B cell (primary cell): ENCODE measurements around the gene ADH1C. TPM values are rescaled to one million over a fixed set of nuclear protein-coding genes. Genes with fewer than 3 reads are reported as not detected.

Experiments
- ATAC-seq: fragments of 200-7000 bp; cut with Tn5 transposase; one replicate; pipeline ENCODE4 v1.10.0; 2021; ENCODE audit warnings: low read depth, mild to moderate bottlenecking, moderate number of reproducible peaks, moderate library complexity
- CTCF ChIA-PET: fragments of 350-600 bp; sonication (Branson Sonifier 250); formaldehyde crosslinking; loops from one replicate; lab custom pipeline; 2021; ENCODE audit warnings: antibody characterized with exemption, inconsistent platforms; lab: Charles Lee
- POLR2A ChIA-PET: fragments of 350-600 bp; sonication (Branson Sonifier 250); formaldehyde crosslinking; loops from one replicate; lab custom pipeline; 2021; ENCODE audit warnings: antibody characterized with exemption; lab: Charles Lee
- DNase-seq: peaks from one replicate; pipeline ENCODE4 v3.0.0; 2013
- H2AFZ ChIP-seq: 2 replicates; pipeline ENCODE4 v1.6.1; 2012; ENCODE audit warnings: mild to moderate bottlenecking, low read depth, low read length; ENCODE audit not compliant: insufficient read depth, poor library complexity, severe bottlenecking
- H3K27ac ChIP-seq, 2 donors: 1 replicate in 1 of 2; 2 replicates in 1 of 2; pipeline ENCODE4 v1.5.1; 2012 to 2013; ENCODE audit warnings: low read length in 2 of 2, mild to moderate bottlenecking in 2 of 2, moderate library complexity in 1 of 2
- H3K27me3 ChIP-seq, 4 experiments: fragments of 200-600 bp in 1 of 4; sonication (generic) in 1 of 4; replicated peaks in 1 of 4; 1 replicate in 2 of 4; 2 replicates in 2 of 4; pipeline versions ENCODE4 v1.6.1 to v1.7.0; 2013 to 2016; ENCODE audit warnings: low read length in 3 of 4, mild to moderate bottlenecking in 2 of 4, mixed read lengths in 1 of 4, moderate library complexity in 1 of 4; ENCODE audit not compliant: insufficient read depth in 4 of 4, control insufficient read depth in 3 of 4; ENCODE audit errors: control extremely low read depth in 1 of 4
- H3K36me3 ChIP-seq, 2 experiments: replicated peaks in 1 of 2; 1 replicate in 1 of 2; 2 replicates in 1 of 2; pipeline versions ENCODE4 v1.6.1 to v1.7.1; 2013; ENCODE audit warnings: low read length in 1 of 2; ENCODE audit not compliant: insufficient read depth in 2 of 2, control insufficient read depth in 1 of 2; ENCODE audit errors: control extremely low read depth in 1 of 2, extremely low read depth in 1 of 2
- H3K4me1 ChIP-seq, 2 donors: fragments of 200-600 bp in 1 of 2; sonication (generic) in 1 of 2; 1 replicate in 1 of 2; 2 replicates in 1 of 2; pipeline versions ENCODE4 v1.5.1 to v1.6.1; 2013 to 2017; ENCODE audit warnings: low read length in 2 of 2; ENCODE audit not compliant: control insufficient read depth in 2 of 2, insufficient read depth in 2 of 2
- H3K4me2 ChIP-seq: replicated peaks from 2 replicates; pipeline ENCODE3; 2012; ENCODE audit warnings: mild to moderate bottlenecking, low read depth, low read length; ENCODE audit not compliant: poor library complexity, severe bottlenecking
- H3K4me3 ChIP-seq, 5 experiments: fragments of 200-600 bp in 1 of 5; sonication (generic) in 1 of 5; 1 replicate in 3 of 5; 2 replicates in 2 of 5; pipeline versions ENCODE4 v1.5.1 to v1.7.0; 2011 to 2016; ENCODE audit warnings: low read length in 4 of 5, mild to moderate bottlenecking in 4 of 5, low read depth in 2 of 5, control low read depth in 1 of 5, moderate library complexity in 1 of 5; ENCODE audit not compliant: insufficient read depth in 1 of 5; ENCODE audit errors: control extremely low read depth in 1 of 5, extremely low read depth in 1 of 5
- H3K79me2 ChIP-seq: fragments of 200-600 bp; sonication (generic); one replicate; pipeline ENCODE4 v1.6.0; 2016; ENCODE audit warnings: low read length; ENCODE audit not compliant: control insufficient read depth, insufficient read depth
- H3K9ac ChIP-seq: fragments of 200-600 bp; sonication (generic); 2 replicates; pipeline ENCODE4 v1.6.1; 2017; ENCODE audit warnings: mild to moderate bottlenecking, low read length, moderate library complexity
- H3K9me3 ChIP-seq, 3 donors: one replicate each; pipeline versions ENCODE4 v1.6.1 to v1.7.1; 2013; ENCODE audit warnings: low read length in 2 of 3; ENCODE audit not compliant: control insufficient read depth in 2 of 3, insufficient read depth in 1 of 3; ENCODE audit errors: control extremely low read depth in 1 of 3
- H4K20me1 ChIP-seq: 2 replicates; pipeline ENCODE4 v1.6.0; 2012; ENCODE audit warnings: mild to moderate bottlenecking, low read length; ENCODE audit not compliant: insufficient read depth, control insufficient read depth, poor library complexity, severe bottlenecking
- H3K27ac Mint-ChIP-seq: one replicate; pipeline ENCODE4 v1.8.0; 2021; ENCODE audit warnings: mixed read lengths
- H3K27me3 Mint-ChIP-seq: one replicate; pipeline ENCODE4 v1.8.0; 2021; ENCODE audit warnings: mixed read lengths
- H3K4me1 Mint-ChIP-seq: one replicate; pipeline ENCODE4 v1.8.0; 2021; ENCODE audit warnings: mixed read lengths
- H3K4me3 Mint-ChIP-seq: one replicate; pipeline ENCODE4 v1.8.0; 2021; ENCODE audit warnings: mixed read lengths
- H3K9me3 Mint-ChIP-seq: one replicate; pipeline ENCODE4 v1.8.0; 2022; ENCODE audit warnings: mixed read lengths; ENCODE audit not compliant: insufficient read depth
- EZH2 ChIP-seq: IDR thresholded peaks from 2 replicates; pipeline ENCODE4 v1.6.1; 2012; ENCODE audit warnings: borderline replicate concordance, low read depth, mild to moderate bottlenecking, moderate library complexity, low read length; ENCODE audit not compliant: insufficient read depth, poor library complexity, severe bottlenecking
- WGBS: methylation state at CpG from one replicate; pipeline ENCODE4 v1.1.5; 2013; ENCODE audit warnings: missing lambda C conversion rate; ENCODE audit not compliant: insufficient coverage; 5-methylcytosine and 5-hydroxymethylcytosine counted together
- intact Hi-C: fragments of 100-400 bp; cut with micrococcal nuclease; formaldehyde crosslinking; loops from one replicate; pipeline ENCODE4 v1.10.0; 2022
- polyA plus RNA-seq: library from polyadenylated mRNA; depleted of rRNA; stranded (reverse); fragments of >200 nt; gene quantifications from 2 replicates; pipeline ENCODE4 v1.2.3, GENCODE V29; 2012
- total RNA-seq, 2 donors: library from RNA; stranded (reverse); fragments of 120-200 nt in 1 of 2; gene quantifications; 1 replicate in 1 of 2; 2 replicates in 1 of 2; pipeline versions ENCODE4 v1.2.3 to v1.2.4, GENCODE V29; 2013 to 2022
- TF ChIP-seq, protein P1 (sequence below): fragments of 200-600 bp; IDR thresholded peaks from one replicate; pipeline ENCODE4 v1.8.0; 2022; ENCODE audit warnings: antibody characterized with exemption, mild to moderate bottlenecking

Gene ADH1C
- total and polyA plus RNA-seq, 2 donors (not counting 1 experiment from before 2014, with no cell fraction given) = not detected

GRCh38 chr4:99381588-99382175, 29.1 kb upstream of the ADH1C start:
- Histone ChIP-seq H3K27me3 (peaks cover 0 to 3% (median 1%) of the 10 kb centered on the region in 4 experiments), H3K9me3 (peaks cover 0 to 3% (median 1%) of the 10 kb centered on the region in 3 donors), H3K36me3 (no peaks in the 10 kb centered on the region), H3K79me2 (no peaks in the 10 kb centered on the region), H3K4me3 (no peak overlapping the region), H3K27ac (no peak overlapping the region), H2AFZ (no peak overlapping the region), H3K4me1 (no peaks in the 10 kb centered on the region), H3K4me2 (no peak overlapping the region), H4K20me1 (no peaks in the 10 kb centered on the region), H3K9ac (no peak overlapping the region)
- CTCF ChIA-PET = no interaction called here
- ATAC-seq (no peak), DNase-seq (no peak)
- Mint-ChIP-seq H3K9me3 (no peaks in the 10 kb centered on the region), H3K27ac (no peak overlapping the region), H3K4me1 (no peaks in the 10 kb centered on the region), H3K27me3 (peaks cover 11% of the 10 kb centered on the region), H3K4me3 (no peak overlapping the region)
- WGBS = no CpG with 5 or more reads among the region's 1 CpG
- TF ChIP-seq, protein P1, sequence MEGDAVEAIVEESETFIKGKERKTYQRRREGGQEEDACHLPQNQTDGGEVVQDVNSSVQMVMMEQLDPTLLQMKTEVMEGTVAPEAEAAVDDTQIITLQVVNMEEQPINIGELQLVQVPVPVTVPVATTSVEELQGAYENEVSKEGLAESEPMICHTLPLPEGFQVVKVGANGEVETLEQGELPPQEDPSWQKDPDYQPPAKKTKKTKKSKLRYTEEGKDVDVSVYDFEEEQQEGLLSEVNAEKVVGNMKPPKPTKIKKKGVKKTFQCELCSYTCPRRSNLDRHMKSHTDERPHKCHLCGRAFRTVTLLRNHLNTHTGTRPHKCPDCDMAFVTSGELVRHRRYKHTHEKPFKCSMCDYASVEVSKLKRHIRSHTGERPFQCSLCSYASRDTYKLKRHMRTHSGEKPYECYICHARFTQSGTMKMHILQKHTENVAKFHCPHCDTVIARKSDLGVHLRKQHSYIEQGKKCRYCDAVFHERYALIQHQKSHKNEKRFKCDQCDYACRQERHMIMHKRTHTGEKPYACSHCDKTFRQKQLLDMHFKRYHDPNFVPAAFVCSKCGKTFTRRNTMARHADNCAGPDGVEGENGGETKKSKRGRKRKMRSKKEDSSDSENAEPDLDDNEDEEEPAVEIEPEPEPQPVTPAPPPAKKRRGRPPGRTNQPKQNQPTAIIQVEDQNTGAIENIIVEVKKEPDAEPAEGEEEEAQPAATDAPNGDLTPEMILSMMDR = no peak
- no peak for TF ChIP-seq EZH2
- POLR2A ChIA-PET = no interaction called here
- intact Hi-C loops = no loop called here

GRCh38 chr4:99379571-99379970, 27.0 kb upstream of the ADH1C start:
- ATAC-seq = no peak
- TF ChIP-seq, protein P1 = no peak
- no peak for TF ChIP-seq EZH2
- no peak overlapping the region for H3K4me3 Mint-ChIP-seq
- Histone ChIP-seq H3K79me2 (no peaks in the 10 kb centered on the region), H3K27ac (no peak overlapping the region), H4K20me1 (no peaks in the 10 kb centered on the region), H3K4me1 (no peaks in the 10 kb centered on the region), H3K36me3 (no peaks in the 10 kb centered on the region), H3K9ac (no peak overlapping the region), H3K9me3 (peaks cover 0 to 5% (median 1%) of the 10 kb centered on the region in 3 donors), H3K27me3 (no peaks in the 10 kb centered on the region), H3K4me3 (no peak overlapping the region), H3K4me2 (no peak overlapping the region), H2AFZ (no peak overlapping the region)
- ChIA-PET POLR2A (no interaction called here), CTCF (interaction anchor here (0.6 to 1.4 kb wide), 2 partner anchors 25 to 123 kb away, joined by 3 to 4 read pairs; no protein-coding TSS in a partner anchor)
- H3K27me3 Mint-ChIP-seq = peaks cover 11% of the 10 kb centered on the region
- H3K27ac Mint-ChIP-seq = no peak overlapping the region
- DNase-seq = no peak
- H3K9me3 Mint-ChIP-seq = peaks cover 6% of the 10 kb centered on the region
- intact Hi-C loops = no loop called here
- no peaks in the 10 kb centered on the region for H3K4me1 Mint-ChIP-seq
